Smooth muscle cell of the brain vasculature (primary cell): Measurements from ENCODE around the gene SEPHS2.
"Not testable (repeated sequence)": the region's sequence is repeated elsewhere in the genome, so short reads cannot be mapped to it uniquely, and the experiment has no call there.

ENCODE experiments used
- DNase-seq: peaks from one replicate; pipeline ENCODE4 v3.0.0-alpha.2; 2012; ENCODE audit warnings: low read depth, low spot score

Gene SEPHS2

DNA sequence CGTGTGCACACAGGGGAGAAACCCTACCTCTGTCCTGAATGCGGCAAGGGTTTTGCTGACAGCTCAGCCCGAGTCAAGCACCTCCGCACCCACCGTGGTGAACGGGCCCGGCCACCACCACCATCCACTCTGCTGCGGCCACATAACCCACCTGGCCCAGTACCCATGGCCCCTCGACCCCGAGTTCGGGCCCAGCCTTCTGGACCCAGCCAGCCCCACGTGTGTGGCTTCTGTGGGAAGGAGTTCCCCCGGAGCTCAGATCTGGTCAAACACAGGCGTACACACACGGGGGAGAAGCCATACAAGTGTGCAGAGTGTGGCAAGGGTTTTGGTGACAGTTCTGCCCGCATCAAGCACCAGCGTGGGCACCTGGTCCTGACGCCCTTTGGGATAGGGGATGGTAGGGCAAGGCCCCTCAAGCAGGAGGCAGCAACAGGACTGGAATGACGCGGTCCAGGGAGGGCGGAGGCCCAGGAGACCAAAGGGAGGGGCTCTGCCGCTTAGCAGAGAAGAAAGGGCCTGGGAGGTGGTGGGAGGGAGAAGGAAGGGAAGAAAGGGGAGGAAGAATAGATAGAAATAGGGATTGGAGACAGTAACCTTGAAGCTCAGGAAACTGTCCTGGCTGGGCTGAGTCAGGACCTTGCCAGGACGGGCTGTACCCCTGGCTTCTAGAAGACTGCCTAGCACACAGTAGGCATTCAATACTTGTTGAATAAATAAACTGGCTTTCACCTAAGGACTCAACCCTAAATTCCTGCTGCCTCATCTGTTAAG is 46.8 kb downstream of the SEPHS2 start:
- DNase-seq, result no peak

DNA sequence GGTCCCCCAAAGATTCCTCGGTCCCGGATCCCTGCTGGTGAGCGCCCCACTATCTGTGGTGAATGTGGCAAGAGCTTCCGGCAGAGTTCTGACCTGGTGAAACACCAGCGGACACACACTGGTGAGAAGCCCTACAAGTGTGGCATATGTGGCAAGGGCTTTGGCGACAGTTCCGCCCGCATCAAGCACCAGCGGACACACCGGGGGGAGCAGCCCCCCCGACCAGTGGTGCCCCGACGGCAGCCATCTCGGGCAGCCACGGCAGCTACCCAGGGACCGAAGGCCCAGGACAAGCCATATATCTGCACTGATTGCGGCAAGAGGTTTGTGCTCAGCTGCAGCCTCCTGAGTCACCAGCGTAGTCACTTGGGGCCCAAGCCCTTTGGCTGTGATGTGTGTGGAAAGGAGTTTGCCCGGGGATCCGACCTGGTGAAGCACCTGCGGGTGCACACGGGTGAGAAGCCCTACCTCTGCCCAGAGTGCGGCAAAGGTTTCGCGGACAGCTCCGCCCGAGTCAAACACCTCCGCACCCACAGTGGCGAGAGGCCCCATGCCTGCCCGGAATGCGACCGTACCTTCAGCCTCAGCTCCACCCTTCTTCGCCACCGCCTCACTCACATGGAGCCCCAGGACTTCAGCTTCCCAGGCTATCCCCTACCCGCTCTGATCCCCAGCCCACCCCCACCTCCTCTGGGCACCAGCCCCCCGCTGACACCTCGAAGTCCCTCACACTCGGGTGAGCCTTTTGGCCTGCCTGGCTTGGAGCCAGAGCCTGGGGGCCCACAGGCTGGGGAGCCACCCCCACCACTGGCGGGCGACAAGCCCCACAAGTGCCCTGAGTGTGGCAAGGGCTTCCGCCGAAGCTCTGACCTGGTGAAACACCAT is 47.7 kb downstream of the SEPHS2 start:
- no peak for DNase-seq

DNA sequence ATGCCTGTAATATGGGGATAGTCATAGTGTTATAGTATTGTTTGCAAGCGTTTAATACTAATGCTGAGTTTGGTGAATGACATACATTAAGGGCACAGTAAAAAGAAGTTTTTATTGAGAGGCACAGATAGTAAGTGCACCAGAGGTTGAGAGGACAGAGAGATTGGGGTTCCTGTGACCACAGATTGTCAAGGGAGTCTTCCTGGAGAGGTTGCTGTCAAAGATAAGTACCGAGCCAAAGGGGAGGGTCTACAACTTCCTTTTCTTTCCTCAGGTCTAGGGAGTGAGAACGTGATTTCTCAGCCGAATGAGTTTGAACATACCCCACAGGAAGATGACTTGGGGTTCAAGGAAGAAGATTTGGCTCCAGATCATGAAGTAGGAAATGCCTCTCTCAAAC is 48.6 kb downstream of the SEPHS2 start:
- DNase-seq, result no peak

DNA sequence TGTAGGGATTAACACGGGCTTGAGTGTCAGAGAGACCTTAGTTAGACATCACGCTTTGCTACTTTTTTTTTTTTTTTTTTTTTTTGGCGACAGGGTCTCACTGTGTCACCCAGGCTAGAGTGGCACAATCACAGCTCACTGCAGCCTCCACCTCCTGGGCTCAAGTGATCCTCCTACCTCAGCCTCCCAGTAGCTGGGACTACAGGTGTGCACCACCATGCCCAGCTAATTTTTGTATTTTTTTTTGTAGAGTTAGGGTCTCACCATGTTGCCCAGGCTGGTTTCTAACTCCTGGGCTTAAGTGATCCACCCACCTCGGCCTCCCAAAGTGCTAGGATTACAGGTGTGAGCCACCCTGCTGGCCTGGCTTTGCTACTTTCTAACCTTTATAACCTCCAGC is 49.0 kb downstream of the SEPHS2 start:
- not testable (repeated sequence) for DNase-seq

DNA sequence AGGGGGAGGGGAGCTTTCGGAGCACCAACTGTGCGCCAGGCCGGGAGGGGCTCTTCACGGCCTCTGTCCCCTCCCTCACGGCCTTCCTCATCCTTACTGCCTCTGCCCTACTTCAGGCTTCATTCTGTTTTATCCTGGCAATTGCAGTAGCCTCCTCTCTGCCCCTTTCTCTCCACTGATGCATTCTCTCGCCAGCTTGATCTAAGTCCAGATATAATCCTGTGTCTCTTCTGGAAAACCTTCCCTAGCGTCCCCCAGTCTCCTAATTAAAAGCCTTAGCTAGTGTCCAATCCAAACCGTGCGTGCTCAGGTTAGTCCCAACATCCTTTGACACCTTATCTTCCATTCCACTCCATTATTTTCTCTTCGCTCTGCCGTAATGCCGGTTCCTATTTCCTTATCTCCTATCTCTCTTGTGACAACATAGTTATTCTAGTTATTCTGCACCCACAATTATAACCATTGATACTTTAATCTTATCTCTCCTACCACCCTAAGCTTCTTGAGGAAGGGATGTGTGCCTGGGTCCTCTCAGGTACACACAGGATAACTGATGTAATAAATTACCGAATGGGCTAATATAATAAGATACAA is 49.6 kb downstream of the SEPHS2 start:
- DNase-seq, result no peak

DNA sequence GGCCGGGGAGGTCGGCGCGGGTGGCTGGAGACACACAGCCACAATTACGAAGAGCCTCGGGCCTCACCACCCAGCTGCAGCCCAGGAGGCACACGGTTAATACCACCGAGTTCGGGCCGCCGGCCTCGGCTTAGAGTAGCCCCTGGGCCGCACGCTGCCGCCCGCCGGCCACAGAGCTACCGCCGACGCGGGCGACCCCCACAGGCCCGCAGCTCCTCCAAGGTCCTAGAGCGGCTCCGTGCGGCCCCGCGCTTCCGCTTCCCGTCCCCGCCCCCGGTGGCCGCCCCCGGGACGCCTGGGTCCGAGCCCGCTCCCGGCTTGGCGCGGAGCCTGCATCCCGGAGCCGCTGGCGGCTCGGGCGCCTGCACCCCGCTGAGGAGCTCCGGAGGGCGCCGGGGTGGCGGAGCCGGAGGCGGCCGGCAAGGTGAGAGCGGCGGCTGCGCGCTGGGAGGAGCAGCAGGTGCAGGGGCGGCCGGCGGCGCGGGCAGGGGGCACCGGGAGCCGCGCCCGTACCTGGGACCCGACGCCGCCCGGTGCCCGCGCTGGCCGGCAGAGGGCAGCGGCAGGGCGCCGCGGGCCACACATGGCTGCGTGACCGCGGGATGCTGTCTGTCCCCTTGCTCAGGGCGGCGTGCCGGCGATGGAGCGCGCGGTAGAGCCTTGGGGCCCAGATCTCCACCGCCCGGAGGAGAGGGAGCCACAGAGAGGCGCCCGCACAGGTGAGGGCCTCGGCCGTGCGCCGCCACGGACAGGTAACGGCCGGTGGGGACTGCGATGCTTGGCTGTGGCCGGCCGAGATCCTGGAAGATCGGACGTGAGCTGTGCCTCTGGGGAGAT is 50.3 kb downstream of the SEPHS2 start, which contains the start of gene ZNF48:
ZNF48 (plus strand) TSS at position 266 of the 837 bp plus-strand sequence; CDS start at position 641, 375 bp downstream.
- peak; percentile 77 for DNase-seq

DNA sequence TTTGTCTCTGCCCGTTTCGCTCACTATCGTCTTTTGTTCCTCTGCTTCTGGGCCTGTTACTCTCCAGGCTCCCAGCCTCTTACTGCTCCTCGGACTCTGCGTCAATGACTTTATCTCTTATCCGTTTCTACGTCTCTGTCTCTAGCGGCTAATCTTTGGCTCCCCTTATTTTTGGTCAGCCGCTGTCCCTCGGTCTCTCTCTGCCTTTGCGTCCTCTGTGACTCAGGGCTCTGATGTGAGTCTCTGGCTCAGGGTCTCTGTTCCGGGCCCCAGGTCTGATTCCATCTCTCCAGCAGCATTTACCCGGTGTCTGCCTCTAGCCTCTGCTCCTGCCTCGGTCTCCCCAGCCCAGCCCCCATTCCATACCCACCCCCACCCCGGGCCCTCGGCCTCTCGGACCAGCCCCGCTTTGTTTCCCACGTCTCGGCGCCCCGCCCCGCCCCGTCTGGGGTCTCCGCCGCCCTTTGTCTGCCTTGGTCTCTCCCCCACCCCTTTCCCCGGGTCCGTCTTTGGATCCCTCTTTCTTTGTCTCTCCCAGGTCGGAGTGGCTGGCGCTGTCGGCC is 51.0 kb downstream of the SEPHS2 start:
- DNase-seq, result no peak
